ENCODE results near the gene HSF4.
"Not testable (repeated sequence)": the region's sequence is repeated elsewhere in the genome, so short reads cannot be mapped to it uniquely, and the experiment has no call there.

Gene HSF4

DNA sequence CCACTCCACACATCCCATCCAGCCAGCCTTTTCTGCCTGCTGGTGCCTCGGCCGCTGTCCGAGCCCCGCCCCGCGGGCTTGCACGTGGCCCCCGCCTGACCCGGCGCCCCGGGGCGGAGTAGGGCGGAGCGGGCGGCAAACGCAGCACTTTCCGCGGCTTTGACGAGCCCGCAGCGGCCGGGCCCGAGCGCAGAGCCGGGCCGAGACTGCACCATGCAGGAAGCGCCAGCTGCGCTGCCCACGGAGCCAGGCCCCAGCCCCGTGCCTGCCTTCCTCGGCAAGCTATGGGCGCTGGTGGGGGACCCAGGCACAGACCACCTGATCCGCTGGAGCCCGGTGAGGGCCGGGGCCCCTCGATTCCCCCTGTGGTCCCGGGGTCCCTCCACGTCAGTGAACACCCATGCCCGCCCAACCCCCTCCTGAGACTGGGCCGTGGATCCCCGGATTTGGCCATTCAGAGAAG is at the start of gene HSF4:
Gene HSF4, plus strand, starts transcription at position 147 of the 463 bp plus-strand sequence. Its CDS starts 67 bp downstream, at position 214.
- no peak for DNase-seq

GRCh38 chr16:67114793-67115192 is 49.8 kb upstream of the HSF4 start:
- no peak for DNase-seq

GRCh38 chr16:67115639-67116038 is 48.9 kb upstream of the HSF4 start:
- no peak for DNase-seq

DNA sequence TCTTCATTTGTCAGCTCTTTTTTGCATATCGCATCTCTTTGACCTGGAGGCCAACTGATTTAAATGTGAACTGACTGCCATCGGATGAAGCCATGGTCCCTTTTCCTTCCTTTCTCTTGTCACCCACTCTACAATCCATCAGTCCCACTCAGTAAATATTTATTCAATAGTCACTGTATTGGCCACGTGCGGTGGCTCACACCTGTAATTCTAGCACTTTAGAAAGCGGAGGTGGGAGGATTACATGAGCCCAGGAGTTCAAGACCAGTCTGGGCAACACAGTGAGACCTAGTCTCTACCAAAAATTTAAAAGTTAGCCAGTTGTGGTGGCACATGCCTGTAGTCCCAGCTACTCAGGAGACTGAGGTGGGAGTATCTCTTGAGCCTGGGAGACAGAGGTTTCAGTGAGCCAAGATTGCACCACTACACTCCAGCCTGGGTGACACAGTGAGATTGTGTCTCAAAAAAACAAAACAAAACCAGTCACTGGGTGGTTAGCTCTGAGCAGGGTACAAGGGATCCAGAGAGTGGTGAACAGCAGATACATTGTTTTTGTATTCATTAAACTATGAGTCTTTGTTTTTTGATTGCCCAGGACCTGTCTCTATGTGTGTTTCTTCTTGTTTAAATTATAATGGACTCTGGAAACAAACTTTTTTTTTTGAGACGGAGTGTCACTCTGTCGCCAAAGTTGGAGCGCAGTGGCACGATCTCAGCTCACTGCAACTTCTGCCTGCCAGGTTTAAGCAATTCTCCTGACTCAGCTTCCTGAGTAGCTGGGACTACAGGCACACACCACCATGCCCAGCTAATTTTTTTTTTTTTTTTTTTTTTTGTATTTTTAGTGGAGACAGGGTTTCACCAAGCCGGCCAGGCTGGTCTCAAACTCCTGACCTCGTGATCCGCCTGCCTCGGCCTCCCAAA is 47.9 kb upstream of the HSF4 start:
- DNase-seq = no peak

GRCh38 chr16:67117716-67118115 is 46.8 kb upstream of the HSF4 start:
- no peak for DNase-seq

DNA sequence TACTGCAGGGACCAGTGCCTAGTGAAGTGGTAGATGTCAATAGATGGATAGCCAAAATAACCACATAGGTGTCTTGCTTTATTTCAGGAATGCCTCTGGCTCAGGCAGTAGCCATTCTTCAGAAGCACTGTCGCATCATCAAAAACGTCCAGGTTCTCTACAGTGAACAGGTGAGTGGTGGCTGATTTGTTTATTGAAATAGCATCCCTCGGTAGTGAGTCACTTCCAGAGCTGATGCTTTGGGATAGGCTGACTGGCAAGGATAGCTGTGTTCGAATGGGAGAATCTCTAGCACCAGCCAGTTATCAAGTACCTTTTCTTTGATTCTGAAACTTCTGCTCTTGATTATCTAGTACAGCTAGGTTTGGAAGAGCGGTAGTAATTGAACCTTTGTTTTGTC is 44.5 kb upstream of the HSF4 start:
- no peak for DNase-seq

DNA sequence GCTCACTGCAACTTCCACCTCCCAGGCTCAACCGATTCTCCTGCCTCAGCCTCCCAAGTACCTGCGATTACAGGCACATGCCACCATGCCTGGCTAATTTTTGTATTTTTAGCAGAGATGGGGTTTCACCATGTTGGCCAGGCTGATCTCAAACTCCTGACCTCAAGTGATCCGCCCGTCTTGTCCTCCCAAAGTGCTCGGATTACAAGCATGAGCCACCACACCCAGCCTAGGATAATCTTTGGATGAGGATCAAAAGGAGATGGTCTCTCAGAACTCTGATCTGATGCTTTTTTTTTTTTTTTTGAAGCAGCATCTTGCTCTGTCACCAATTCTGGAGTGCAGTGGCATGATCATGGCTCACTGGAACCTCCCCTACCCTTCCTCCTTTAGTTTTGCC is 41.7 kb upstream of the HSF4 start:
- DNase-seq = not testable (repeated sequence)

GRCh38 chr16:67128417-67128816 is 36.1 kb upstream of the HSF4 start:
- DNase-seq = no peak

DNA sequence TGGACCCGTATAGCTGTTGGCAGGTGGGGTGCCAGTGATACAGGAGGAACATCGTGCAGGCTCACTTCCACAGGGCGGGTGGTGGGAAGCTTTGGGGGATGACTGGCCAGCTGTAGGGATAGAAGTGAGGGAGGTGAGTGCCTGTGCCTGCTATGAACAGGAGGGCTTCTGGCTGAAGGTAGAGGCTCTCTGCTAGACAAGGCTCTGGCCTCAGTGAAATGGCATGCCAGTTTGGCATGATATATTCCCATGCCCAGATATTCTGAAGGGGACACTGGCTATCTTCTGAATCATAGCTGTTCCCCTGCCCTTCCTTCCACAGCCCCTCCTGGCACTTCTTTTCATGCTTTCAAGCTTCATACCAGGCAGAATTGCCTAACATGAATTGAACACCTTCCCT is 35.7 kb upstream of the HSF4 start:
- DNase-seq = no peak

DNA sequence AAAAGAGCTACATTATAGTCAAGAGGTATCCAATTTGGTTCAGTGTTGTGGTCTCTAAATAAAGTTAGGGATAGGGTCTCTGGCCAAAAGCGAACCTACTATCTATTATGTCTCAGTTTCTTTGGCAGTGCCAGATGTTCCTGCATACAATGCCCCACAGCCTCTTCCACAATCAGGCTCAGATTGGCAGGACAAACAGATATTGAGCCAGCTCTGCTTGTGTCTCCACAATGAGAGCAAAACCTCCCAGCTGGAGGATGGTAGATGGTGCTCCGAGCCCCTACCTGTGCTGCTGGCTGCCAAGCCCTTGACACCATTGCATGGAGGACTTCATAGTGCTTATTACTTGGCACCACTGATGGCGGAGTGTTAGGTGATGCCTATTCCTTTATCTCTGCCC is 35.1 kb upstream of the HSF4 start:
- DNase-seq = no peak

DNA sequence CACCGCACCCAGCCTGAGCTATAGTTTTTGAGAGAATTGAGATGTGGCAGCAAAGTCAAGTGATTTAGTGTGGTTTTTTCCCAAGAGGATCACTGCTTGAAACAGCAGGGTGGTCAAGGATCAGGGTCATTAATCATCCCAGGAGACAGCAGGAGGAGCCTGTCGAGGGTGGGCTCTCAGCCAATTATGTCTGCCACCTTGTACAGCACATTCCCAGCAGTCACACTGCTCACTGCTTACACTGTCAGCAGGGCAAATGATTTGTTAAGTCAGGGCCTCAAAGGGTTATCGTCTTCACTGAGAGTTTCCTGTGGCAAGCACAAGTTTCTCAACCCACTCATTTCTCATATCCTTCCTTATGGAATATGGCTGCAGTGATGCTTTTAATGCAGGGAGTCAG is 26.9 kb upstream of the HSF4 start:
- DNase-seq = no peak

- DNase-seq = no peak
Measured at GRCh38 chr16:67141391-67141790, 23.2 kb upstream of the HSF4 start.

DNA sequence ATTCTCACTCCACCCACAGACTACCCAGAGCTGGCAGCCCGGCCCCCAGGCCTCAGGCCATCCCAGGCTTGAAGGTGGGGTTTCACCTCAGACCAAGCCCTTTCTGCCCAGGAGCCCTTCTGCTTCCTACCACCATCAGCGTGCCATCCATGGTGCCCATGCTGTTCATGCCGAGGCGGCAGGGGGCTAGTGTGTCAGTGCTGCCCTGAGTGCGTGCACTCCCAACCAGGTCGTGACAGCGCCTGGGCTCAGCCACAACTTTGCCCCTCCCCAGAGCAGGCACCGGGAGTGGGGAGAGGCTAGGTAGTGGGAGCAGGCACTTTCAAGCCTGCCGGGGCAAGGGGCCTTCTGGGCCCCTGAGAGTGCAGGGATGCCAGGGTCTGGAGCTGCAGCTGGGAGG is 22.2 kb upstream of the HSF4 start:
- no peak for DNase-seq

DNA sequence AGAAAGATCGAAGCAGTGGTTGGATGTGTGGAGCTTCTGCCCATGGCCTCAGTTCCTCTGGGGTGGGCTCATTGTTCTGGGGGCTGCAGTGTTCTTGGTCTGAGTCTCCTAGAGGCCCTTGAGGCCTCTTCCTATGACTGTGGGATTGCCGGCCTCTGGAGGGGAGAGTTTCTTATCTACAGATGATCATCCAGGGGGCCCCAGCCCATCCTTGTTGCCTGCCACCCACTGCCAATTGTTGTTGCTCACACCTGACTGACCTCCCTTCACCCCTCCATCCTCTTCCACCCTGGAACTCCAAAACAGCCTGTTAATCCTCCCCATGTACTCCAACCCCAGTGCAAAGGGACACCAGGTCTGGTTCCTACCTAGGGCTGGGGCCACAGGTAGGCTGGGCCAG is 19.6 kb upstream of the HSF4 start:
- no peak for DNase-seq

- DNase-seq = no peak
Measured at GRCh38 chr16:67145746-67146145, 18.8 kb upstream of the HSF4 start.

DNA sequence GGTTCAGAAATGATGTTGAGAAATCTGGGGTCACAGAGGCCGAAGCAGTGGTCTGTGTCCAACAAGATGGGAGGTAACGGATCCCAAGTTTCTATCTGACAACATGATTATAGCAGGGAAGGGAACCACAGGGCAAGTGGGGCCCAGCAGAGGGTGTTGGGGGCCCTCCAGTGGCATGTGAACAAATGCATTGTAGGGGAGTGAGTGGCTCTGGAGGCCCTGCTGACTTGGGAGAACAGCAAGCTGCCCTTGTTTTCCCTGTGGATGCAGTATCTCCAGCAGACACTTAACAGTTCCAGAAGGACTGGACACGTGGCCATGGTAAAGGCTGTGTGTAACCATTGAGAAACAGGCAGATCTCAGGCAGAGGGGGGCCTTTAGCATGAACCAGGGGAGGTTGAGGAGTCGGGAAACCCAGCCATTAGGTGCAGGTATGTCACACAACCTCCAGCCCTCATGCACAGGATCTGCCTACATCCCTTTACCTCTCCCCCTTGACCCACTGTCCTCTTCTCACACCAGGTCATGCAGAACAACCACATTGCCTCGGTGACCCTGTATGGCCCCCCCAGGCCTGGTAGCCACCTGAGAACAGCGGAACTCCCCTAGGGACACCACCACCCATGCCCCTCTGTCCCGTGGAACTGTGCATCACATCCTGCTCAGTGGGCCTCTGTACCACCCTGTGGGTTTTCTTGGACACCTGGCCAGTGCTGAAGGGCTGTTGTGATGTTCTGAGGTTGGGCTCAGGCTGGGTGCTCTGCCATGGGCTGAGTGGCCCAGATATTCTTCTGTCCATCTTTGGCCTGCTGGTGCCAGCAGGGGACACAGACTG is 17.8 kb upstream of the HSF4 start:
- no peak for DNase-seq

DNA sequence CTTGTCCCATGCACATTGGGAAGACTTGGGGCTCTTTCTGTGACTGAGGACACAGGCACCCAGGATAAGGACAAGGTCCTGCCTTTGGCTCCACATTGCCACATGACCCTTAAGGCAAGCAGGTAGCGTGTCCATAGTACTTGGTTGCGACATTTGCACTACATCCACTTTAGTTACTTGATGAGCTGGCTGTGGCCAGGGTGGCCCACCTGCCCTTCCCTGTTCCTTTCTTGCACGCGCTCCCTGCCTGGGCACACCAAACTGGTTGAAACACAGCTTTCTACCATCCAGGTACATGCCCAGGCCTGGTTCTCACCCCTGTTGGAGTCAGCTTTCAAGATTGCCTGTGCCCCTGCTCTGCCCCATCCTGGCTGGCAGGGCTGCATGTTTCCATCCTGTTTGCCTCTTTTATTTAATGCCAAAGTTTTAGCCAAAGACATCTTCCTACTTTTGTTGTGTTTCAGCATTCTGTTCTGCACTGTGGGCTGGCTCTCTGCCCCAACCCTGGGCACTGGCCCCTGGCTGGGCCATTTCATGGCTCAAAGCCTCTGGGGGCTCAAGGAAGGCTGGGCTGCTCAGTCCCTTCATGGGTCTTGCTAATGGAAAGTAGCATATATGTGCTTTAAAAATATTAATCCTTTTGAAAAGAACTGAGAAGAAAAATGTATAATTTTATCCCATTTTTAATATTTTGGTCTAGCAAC is 17.0 kb upstream of the HSF4 start:
- DNase-seq = no peak

- no peak for DNase-seq
Measured at GRCh38 chr16:67148221-67148620, 16.3 kb upstream of the HSF4 start.

- no peak for DNase-seq
Measured at GRCh38 chr16:67148656-67149275, 15.8 kb upstream of the HSF4 start.

DNA sequence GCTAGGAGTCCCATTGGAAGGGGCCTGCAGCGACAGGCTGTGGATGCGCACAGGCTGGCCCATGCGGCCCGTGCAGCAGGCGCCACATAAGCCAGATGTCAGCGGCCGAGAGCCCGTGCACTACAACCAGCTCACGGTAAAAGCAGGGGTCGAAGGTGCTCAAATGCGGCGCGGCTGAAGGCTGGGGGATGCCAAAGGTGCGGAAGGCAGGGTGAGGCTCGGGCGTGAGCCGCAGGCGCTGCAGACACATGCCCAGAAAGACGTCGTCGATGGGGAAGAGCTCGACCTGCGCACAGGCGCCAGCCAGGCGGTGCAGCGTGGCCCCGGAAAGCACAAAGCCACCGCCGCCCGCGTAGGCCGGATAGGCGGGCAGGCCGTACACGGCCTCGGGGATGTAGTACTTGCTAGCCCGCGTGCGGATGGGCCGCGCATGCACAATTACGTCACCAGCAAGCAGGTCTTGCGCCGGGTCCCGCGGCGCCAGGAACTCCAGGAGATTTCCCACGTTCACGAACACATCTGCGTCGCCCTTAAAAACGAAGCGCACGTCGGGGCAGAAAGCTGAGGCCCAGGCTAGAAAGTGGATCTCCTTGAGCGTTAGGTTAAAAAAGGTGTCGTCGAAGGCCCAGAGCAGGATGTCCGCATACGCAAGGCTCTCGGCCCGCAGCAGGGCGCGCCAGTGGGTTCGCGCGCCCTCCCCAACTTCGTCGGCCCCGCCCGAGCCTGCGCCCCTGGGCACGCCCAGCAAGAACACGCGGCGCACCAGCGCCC is 15.1 kb upstream of the HSF4 start:
- no peak for DNase-seq

DNA sequence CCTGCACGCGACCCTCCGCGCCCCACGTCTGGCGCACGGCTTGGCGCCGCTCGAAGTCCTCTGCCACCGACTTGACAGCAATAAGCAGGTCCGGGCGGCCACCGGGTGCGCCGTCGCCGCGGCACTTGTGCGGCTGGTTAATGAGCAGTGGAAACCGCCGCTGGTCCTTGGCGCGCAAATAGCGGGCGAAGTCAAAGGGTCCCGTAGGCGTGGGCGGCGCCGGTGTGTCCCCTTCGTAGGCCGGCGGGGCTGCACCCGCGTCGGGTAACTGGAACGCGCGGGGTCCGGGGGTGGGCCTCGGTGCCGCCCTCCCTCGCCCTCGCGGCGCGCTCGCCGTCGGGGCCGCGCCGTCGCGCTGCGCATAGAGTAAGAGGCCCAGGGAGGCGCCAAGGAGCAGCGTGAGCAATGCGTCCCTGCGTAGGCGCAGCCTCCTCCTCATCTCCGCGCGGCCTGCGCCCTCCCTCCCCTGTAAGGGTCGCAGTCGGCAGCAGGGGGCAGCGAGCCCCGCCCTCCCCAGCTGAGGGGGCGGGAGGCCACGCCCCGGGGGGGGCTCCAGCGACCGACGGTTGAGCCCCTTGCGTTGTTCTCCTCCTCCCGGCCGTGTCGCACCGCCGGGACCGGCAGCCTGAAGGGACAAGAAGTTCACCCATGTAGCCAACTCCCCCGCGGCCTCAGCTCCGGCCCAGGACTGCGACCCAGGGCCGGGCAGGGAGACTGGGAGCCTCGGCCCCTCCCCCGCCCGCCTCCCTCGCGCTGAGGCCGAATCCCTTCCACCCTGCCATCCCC is 14.3 kb upstream of the HSF4 start:
- DNase-seq = peak; percentile 88

All from right hindlimb (tissue), 1 donor.